A172 (cell line): ENCODE results near the gene ATP8B4. TPM values are rescaled to one million over a fixed set of nuclear protein-coding genes. Genes with fewer than 3 reads are reported as not detected.
"Not testable (repeated sequence)": the region's sequence is repeated elsewhere in the genome, so short reads cannot be mapped to it uniquely, and the experiment has no call there.

Experiments used
- DNase-seq: peaks from one replicate; pipeline ENCODE4 v3.0.0-alpha.2; 2015; ENCODE audit warnings: low spot score
- total RNA-seq: library from RNA; depleted of rRNA; stranded (reverse); fragments of >200 nt; shearing (Covaris generic); gene quantifications from 2 replicates; pipeline ENCODE4 v1.2.3, GENCODE V29; 2014

The ATP8B4 gene
- total RNA-seq, 1 experiment from 2014 or later, result 0.34 TPM

DNA sequence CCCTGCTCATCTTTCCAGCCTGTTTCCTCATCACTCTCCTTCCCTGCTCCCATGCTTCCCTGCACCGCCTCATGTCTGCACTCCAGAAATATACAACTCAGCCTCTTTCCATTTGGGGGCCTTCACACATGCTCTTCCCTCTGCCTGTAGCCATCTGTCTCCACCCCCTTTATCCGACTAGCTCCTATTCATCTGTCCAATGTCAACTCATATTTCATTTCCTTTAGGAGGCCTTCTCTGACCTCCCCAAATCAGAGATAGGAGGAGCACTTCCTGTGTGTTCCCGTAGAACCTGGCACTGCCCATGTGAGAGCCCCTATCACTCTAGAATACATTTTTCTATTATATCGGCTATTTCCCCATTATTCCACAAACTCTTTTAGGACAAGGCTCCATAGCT, 10.6 kb downstream of the ATP8B4 start:
- DNase-seq, result no peak

DNA sequence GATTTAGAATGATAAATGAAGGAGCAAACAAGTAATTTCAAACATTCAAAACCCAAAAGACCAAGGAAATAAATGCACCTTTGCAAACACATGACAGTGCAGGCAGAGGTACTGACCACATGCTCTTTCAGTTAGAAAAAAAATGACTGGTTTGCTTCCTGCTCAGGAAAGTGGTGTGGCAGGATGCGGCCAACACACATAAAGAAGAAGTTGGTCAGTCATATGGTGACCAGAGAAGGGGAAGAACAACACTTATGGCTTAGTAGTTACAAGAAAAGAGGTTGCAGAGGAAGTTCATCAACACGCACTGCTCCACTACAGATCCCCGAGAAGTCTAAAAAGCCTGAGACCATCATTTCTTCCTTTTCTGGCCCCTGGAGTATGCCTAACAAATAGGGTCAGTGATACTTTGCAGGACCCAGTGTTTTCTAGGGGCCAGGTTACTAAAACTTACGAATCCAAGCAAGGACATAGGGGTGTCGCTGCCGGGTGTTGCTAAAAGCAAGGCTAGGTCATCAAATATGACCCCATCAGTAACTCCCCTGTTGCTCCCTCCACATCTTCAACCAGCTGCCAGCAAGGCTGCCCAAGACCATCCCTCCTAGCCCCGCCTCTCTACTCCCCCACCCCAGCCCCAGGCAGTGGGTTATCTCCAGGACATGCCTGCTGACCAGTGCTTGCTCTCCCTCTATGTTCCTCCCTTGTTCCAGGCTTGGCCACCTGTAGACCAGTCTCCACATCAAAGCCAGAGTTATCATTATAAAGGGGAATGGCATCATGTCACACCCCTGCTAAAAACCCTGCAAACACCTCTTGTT, 11.2 kb downstream of the ATP8B4 start:
- DNase-seq, result no peak

DNA sequence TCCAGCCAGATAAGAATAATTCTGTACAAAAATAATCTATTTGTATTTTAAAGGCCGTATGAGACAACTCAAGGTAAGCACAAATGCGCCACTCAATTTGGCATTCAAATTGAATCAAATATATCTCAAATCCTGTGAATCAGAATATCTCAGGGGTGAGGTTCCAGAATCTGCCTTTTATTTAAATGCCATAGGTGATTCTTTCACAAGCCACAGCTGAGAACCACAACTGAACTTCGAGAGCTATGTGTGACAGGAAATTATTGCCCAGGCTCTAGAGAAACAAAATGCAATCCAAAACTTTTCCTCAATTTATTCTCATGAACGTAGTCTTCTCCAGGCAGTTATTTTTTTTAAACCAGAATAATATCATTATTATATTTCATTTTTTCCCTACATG, 11.9 kb downstream of the ATP8B4 start:
- DNase-seq, result no peak

DNA sequence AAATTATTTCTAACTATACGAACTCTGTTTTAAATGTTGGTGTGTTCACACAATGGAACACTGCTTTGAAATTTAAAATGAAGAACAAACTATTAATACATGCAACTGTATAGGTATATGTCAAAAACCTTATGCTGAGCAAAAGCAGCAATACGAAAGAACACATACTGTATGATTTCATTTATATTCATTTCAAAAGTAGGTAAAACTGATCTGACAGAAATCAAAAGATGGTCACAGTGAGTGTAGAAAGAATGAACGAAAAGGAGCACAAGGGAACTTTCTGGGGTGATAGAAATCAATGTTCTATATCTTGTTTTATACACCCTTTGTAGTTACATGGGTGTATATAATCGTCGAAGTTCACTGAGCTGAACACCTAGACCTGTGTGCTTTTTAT, 12.6 kb downstream of the ATP8B4 start:
- no peak for DNase-seq

DNA sequence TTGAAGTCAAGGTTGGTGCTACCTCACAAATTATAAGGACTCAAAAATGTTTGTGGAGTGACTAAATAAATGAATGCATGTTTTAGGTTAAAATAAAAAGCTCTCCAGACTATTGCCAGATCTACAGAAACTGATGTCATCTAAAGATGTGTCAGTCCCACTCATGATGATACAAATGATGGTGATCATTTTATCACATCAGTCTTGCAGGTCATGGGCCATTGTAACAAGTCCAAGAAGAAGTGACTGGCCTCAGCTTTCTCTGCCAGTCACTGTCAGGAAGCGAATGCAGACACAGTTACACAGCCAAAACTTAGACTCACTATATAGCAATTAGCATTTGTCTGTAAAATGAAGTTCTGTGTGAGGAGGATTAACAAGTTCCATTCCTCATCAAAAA, 18.5 kb downstream of the ATP8B4 start:
- no peak for DNase-seq

DNA sequence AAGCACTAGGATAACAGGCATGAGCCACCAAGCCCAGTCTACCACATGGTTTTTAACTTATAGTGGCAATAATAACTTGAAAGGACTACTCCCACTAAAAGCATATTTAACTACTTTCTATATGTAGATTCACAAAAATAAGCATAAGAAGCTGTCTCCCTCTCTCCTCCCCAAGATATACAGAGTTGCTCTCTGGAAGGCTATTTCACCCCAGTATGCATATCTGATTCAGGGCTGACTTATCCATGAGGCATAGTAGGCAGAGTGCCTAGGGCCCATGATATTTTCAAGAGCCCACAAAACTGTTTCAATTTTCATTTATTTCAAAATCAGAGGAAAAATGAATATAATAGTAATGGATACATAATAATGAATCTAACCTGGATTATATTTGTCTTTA, 20.5 kb downstream of the ATP8B4 start:
- DNase-seq, result no peak

DNA sequence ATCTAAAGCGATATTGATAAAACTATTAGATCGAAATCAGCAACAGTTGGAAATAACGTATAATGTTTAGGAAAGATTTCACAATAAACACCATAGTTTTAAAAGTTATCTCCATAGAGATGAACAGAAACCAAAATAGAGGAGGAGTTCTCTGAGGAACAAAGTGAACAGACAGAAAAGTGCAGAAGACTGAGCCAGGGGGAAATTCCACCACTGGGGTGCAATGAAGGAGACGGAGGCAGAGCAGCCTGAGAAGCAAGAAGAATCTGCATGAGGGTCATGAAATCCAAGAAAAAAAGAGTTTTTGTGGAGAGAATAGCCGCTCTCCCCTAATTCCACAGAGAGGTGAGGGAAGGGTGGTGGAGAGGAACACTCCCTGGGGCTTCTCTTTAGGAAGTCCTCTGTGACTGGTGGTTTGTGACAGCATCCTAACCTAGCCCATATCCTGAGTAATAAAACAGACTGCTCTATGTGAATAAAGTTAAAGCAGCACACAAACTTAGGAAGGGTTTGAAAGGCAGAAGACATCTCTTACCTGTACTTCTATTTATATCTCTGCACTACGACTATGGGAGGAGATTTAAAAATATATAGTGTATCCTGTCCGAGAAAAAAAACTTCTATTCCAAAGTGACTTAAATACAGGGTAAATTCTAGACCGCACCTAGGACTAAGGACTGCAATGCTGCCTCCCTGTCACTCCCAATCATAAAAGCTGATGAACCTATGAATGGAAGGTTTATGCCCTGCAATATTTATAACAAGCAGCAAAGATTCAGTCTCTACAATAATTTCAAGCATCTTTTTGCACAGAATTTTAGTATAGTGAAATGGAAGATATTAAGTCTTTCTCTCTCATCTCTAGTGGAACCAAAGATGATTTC, 22.9 kb downstream of the ATP8B4 start:
- DNase-seq, result no peak

DNA sequence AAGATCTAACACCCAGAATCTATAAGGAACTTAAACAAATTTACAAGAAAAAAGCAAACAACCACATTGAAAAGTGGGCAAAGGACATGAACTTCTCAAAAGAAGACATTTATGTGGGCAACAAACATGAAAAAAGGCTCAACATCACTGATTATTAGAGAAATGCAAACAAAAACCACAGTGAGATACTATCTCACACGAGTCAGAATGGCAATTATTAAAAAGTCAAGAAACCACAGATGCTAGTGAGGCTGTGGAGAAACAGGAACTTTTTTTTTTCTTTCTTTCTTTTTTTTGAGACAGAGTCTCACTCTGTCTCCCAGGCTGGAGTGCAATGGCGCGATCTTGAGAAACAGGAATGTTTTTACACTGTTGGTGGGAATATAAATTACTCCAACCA, 29.6 kb downstream of the ATP8B4 start:
- DNase-seq, result not testable (repeated sequence)

DNA sequence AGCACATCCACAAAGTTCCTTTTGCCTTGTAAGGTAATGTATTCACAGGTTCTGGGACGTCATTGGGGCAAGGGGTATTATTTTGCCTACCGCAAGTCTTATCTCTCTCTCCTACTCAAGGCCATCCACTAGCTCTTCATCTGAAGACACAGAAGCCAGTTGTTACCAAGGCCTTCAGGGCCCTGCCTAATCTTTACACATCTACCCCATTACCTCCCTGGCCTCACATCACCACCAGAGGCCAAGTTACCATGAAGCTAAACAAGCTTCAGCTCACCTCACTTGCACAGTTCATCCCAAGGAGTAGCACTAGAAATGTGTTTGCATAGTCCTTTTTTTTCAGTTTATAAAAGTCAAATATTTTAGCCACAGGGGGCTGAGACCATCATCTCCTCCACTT, 34.1 kb downstream of the ATP8B4 start:
- DNase-seq, result no peak

DNA sequence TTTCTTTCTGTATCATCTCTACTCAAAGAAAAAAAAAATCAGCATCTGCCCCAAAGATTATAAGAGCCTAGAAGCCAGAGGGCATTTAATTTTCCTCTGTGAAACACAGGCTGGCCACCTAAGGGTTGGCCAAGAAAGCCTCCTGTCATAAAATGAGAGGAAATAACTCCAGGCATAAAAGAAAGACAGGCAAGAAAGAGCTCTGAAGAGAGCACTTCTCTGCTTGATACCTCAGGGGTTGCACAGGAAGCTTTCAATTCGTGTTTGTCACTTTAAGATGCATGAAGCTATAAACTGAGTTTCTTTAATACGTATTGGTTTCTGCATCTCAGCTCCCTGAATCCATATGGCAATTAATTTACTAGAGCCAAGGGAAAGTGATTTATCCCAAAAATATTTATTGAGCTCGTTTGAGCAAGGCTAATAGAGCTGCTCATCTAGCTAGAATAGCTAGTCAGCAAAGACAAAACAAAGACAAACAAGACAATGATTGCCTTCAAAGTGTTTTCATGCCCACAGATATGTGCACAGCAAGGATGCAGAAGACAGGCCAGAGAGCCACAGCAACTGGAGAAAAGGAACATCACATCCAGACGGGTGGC, 35.5 kb downstream of the ATP8B4 start:
- no peak for DNase-seq

DNA sequence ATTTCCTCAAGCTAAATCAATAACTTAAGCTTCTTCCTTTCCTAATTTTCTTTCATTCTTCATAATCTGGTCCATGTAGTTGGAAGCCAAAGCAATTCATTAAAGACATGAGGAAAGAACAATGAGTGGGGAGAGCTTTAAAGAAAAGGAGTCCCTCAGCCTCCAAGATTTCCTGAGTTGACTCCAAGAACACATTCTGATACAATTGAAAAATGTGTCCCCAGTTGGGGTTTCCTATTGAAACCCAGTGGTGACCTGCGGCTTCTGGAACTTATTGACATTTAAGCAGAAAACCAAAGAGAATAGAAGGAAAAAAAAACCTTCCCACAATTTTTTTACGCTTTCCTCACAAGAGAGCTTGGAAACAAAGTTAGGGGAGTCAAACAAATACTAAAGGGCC, 37.0 kb downstream of the ATP8B4 start:
- DNase-seq, result no peak

DNA sequence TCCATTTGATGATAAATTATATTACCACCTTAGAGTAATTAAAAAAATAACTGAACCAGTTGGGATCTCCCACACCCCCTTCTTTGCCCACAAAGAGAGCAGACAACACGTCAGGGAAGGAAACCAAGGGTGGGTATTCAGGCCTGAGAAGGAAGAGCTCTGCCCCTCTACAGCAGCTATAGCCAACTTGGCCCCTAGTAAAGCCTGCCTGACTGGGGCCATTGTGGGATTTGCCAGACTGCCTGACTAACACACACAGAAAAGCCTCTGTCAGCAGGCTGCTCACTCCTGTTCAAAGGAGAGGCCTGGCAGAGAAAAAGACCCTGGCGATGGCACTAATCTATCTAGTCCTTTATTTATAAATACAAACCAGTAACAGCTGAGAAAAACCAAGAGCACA, 41.4 kb downstream of the ATP8B4 start:
- DNase-seq, result no peak

DNA sequence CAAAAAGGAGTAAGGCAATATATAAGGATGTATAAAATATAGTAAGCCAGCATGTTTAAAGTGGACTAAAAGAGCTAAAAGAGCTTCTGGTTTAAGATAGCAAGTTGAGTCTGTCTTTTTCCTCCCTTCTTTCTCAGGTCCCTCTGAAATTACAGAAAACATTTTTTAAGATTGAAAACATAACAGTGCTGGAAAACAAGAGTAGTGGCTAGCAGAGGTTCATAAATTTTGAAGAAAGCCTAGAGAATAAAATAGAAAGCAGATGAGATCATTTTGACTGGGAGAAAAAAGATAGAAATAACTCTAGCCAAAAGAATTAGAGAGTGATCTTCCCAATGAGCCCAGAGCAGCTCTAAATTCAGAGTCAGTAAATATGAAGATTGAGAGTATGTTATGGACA, 41.9 kb downstream of the ATP8B4 start:
- DNase-seq, result no peak

DNA sequence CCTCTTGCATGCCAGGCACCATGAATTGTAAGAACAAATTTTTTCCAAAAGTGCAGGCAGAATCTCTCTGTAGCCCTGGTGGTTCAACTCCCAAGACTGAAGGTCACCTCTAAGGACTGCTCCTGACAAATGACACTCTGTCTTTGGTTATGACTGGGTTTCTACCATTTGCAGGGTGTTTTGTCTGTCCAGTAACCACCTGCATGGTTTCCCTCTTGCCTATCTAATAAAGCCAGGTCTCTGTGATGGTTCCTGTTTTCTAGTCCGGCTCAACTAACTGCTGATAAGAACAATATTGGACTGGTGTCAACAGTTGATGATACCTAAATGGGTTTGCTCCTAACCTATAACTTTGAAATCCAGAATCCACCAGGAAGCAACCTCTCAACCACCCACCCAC, 43.7 kb downstream of the ATP8B4 start:
- DNase-seq, result no peak

DNA sequence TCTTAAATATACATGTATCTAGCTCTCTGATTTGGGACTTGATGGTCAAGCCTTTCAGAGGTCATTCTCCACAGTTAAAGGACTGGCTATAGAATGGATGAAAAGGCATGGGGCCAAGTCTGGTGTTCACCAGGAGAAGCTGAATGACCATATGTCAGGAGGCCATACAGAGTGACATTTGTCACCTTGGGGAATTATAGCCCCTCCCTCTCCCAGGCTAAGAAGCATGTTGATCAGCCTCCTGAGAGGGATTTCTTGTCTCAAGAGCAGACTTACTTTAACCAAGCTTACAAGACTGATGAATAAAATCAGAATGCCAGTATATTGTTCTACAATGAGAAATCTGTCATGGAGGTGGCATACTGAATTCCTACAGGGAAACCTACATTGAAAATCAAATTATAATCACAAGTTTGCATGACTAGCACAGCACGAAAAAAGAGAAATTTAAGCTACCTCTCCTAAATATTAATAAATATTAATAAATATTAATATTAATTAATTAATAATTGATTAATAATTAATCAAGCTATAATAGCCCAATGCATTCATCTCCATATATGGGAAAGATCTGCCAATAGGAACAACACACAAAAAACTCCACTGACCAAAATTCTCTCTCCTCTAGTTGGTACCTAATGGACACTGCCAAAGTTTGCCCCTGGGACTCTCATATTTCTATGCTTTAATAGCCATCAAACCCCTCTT, 47.3 kb downstream of the ATP8B4 start:
- DNase-seq, result no peak

DNA sequence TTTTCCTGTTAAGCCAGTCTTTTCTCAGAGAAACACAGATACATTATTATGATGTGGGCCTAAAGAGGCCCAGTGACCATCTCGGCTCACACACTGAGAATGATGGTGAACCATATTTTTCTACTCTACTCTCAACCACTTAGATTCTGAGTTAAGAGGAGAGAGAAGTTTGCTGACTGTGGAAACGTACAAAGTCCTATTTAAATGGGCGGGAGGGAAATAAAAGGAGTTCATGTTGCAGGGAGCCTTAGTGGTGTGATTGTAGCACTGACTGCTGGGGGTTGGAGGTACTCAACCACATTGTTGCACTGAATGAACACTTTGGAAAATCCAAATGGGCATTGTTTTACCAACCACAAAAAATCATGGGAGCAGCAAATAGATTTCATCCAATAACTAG, 51.0 kb downstream of the ATP8B4 start:
- no peak for DNase-seq

DNA sequence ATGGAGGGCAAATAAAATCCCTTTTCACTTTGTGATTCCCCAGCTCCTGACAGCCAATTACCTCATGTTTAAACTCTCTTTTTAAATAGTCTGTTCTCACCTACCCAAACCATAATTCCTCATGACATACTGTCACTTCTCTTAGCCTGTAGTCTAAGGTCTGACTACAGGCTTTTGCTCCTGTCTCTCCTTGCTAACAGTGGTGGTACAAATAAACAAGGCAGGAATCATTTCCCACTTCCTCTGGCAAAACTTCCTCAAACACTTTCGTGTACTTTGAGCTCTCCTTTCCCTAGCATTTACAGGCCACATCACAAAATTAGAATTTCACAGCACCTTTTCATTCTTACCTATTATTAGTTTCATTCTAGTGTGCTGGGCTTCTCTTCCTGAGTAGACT, 51.8 kb downstream of the ATP8B4 start:
- DNase-seq, result no peak

DNA sequence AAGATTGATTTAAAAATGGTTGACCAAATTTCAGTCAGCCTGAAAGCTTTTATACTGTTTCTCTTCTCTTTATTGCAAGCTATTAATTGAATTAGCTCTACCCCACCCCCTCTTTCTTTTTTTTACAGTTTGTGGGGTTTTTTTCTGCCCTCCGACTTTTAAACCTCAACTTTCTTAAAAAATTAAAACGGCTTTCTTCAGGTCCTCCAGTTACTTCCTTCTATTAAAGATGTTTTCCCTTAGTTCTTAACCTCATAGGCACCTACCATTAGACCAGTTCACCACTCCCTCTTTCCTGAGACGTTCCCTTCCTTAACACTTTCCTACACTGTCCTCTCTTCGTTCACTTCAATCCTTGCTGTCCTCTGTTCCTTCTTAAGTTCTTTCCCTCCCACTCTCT, 52.4 kb downstream of the ATP8B4 start:
- DNase-seq, result no peak

DNA sequence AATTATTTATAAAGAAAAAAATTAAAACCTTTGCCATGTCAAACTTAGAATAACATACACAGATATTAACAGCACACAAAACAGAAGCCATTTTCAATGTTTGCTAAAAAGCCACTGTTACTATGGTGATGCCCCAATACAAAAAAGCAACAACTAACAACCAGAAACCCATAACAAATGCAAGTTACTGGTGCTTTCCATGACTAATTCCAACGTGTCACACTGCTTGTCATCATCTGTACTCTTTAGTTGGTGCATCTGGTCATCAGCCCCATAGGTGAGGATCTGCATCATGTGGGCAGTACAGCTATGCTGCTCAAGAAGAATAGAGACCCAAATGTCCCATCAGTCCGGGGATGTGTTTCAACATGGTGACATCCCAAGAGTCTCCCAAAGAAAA, 52.8 kb downstream of the ATP8B4 start:
- DNase-seq, result peak; percentile 14

DNA sequence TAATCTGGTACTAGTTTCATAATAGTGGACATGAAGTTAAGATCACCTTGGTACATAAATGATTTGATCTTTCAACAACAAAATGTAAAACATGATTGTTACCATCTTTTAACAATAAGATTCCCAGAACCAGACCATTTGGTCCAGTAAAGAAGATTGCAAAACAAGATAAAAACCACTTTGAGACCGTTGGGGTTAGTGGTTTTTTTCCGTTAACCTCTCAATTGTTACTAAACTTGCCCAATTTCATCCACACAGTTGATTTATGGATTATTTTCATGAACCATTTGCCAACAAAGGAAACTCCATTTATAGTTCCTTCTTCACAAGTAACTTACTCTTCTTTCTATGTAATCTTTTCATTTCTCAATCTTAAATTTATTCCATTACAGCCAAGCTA, 53.8 kb downstream of the ATP8B4 start:
- DNase-seq, result no peak

DNA sequence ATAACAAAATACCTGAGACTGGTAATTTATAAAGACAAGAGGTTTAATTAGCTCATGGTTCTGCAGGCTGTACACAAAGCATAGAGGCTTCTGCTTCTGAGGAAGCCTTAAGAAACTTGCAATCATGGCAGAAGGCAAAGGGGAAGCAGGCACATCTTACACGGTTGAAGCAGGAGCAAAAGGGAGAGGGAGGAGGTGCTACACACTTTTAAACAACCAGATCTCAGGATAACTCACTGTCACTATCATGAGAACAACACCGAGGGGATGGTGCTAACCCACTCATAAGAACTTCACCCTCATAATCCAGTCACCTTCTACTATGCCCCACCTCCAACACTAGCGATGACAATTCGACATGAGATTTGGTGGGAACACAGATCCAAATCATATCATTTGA, 54.4 kb downstream of the ATP8B4 start:
- no peak for DNase-seq

DNA sequence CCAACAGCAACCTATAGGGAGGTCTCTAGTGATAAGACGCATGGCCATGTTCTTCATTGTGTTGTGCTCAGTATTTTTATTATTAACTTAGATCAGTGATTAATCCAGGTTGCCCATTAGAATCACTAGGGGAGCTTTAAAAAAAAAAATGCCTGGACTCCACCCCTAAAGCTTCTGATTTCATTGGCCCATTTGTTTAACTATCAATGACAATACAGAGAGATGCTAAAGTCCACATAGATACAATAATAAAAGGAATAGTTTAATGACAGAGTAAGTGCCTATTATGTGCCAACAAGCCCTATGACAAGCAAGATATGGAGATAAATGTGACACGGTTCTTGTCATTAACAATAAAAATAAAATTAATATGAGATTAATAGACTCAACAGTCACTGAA, 55.8 kb downstream of the ATP8B4 start:
- DNase-seq, result no peak
